NT2/D1 (cell line): ENCODE data around the gene CTAGE8.
"Not testable (repeated sequence)": the region's sequence is repeated elsewhere in the genome, so short reads cannot be mapped to it uniquely, and the experiment has no call there.

ENCODE experiments used
- DNase-seq: peaks from one replicate; pipeline ENCODE4 v3.0.0-alpha.2; 2011; ENCODE audit warnings: low read depth, low spot score
- H3K27me3 ChIP-seq: 2 replicates; pipeline ENCODE4 v1.6.0; 2011; ENCODE audit warnings: mild to moderate bottlenecking; ENCODE audit not compliant: insufficient read length, insufficient read depth
- H3K36me3 ChIP-seq: 2 replicates; pipeline ENCODE4 v1.6.1; 2011; ENCODE audit warnings: mild to moderate bottlenecking, low read length, mixed read lengths; ENCODE audit not compliant: insufficient read depth, insufficient read length
- H3K4me1 ChIP-seq: 2 replicates; pipeline ENCODE4 v1.5.1; 2011; ENCODE audit not compliant: insufficient read depth, insufficient read length
- H3K4me3 ChIP-seq: 2 replicates; pipeline ENCODE4 v1.5.1; 2011; ENCODE audit warnings: low read depth; ENCODE audit not compliant: insufficient read length
- H3K9ac ChIP-seq: 2 replicates; pipeline ENCODE4 v1.6.0; 2011; ENCODE audit warnings: low read depth; ENCODE audit not compliant: insufficient read length
- H3K9me3 ChIP-seq: 2 replicates; pipeline ENCODE4 v1.5.1; 2011; ENCODE audit warnings: mild to moderate bottlenecking, low read length; ENCODE audit not compliant: insufficient read depth
- SUZ12 ChIP-seq: IDR thresholded peaks from 2 replicates; pipeline ENCODE4 v1.6.1; 2011; ENCODE audit not compliant: insufficient read length, insufficient read depth; ENCODE audit errors: extremely low read depth
- YY1 ChIP-seq: IDR thresholded peaks from 2 replicates; pipeline ENCODE4 v1.6.1; 2011; ENCODE audit not compliant: insufficient read length, insufficient read depth
- ZNF274 ChIP-seq: IDR thresholded peaks from 2 replicates; pipeline ENCODE4 v1.6.1; 2011; ENCODE audit warnings: mild to moderate bottlenecking, low read depth, low read length

The CTAGE8 gene

GRCh38 chr7:144256112-144256511 lies 13.0 kb downstream of the CTAGE8 start:
- H3K27me3 ChIP-seq: no peaks in the 10 kb centered on the region
- no peak overlapping the region for H3K4me3 ChIP-seq
- no peaks in the 10 kb centered on the region for H3K36me3 ChIP-seq
- H3K4me1 ChIP-seq: no peaks in the 10 kb centered on the region
- H3K9me3 ChIP-seq: no peaks in the 10 kb centered on the region
- no peak overlapping the region for H3K9ac ChIP-seq
- no peak for TF ChIP-seq ZNF274
- TF ChIP-seq YY1: no peak
- no peak for TF ChIP-seq SUZ12
- no peak for DNase-seq

- TF ChIP-seq ZNF274 (no peak), YY1 (no peak), SUZ12 (no peak)
- no peak overlapping the region for H3K9ac ChIP-seq
- no peaks in the 10 kb centered on the region for H3K27me3 ChIP-seq
- no peaks in the 10 kb centered on the region for H3K9me3 ChIP-seq
- no peak for DNase-seq
- H3K4me3 ChIP-seq: no peak overlapping the region
- H3K36me3 ChIP-seq: no peaks in the 10 kb centered on the region
- no peaks in the 10 kb centered on the region for H3K4me1 ChIP-seq
These were observed 13.6 kb downstream of the CTAGE8 start for GRCh38 chr7:144255471-144255897.

DNA sequence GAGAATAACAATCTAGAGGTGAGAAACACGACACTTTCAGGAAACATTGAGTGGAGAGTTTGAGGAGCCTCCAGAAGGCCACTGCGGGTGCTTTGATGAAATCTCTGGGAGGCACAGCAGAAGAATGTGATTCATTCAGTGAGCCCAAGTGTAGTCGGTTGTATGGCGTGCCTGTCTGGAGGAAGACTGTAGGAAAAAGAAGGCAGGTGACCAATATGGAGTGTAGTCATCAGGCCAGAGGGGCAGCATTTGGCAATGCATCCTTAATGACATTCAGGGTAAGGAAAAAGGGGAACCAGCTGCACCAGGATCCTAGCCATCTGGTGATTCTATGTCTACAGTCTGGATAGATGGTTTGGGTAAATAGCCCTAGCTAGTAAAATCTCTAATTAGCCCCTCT lies 16.8 kb downstream of the CTAGE8 start:
- H3K9me3 ChIP-seq, DNase-seq, H3K27me3 ChIP-seq, H3K4me3 ChIP-seq, H3K9ac ChIP-seq, H3K4me1 ChIP-seq, H3K36me3 ChIP-seq: not testable (repeated sequence)

DNA sequence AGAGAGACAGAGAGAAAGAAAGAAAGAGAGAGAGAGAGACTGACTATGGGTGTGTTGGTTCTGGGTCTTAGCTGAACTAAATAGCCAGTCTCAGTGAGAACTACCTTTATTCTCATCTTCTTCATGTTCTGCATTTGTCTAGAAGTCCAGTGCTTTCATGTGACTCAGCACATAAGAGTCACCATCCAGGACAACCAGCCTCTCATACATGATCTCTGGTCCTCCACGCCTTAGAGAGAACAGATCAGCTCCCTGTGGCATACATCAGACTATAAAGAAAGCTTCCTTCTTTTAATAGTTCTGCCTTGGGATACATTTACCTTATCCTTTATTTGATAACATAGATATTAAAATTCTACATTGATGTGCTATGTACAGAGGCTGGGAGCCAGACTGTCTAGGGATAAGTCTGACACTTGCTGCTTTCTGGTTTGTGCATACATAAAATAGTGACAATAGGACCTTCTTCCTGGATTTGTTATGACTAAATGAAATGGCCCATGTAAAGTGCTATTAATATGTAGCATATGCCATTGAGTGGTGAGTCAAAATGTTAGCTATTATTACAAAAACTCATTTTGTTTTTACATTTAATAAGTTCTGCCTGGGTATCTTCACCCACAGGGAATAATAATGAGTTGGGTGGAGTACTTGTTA lies 21.3 kb downstream of the CTAGE8 start:
- not testable (repeated sequence) for H3K9ac ChIP-seq, H3K4me3 ChIP-seq, H3K4me1 ChIP-seq, H3K36me3 ChIP-seq, DNase-seq, H3K27me3 ChIP-seq, H3K9me3 ChIP-seq

DNA sequence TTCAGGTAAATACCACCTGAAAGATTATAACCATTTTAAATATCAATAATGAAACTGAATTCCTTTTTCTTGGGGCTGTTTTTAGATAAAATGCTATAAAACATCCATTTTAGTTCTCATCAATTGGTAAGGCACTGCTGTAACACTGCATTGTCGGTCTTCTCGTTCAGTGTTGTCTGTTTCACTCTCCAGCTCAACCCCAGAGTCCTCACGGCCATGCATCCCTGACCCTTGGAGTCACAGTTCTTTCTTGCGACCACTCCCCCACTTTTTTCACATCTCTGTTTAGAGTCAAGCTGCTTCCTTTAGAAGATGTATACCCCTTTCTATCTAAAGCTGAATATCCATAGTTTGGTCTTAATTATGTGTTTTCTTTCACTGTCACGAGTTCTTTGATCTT lies 22.1 kb downstream of the CTAGE8 start:
- not testable (repeated sequence) for H3K36me3 ChIP-seq, H3K9ac ChIP-seq, H3K27me3 ChIP-seq, H3K4me1 ChIP-seq, H3K9me3 ChIP-seq, H3K4me3 ChIP-seq, DNase-seq

DNA sequence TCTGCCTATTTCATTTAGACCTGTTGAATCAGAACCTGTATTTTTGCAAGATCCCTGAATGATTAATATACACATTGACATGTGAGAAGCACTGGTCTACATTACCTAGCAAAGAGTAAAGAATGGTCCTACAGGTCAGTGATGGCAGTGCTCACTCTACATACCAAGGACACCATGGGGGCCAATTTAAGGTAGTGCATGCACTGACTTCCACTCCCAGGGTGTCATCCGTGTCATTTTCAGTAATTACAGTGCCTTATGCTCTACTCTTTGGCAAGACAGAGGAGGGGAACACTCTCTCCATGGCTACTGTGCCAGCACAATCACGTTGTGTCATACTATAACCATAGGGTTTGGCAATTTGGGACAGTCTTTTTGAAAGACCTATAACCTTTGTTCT lies 23.7 kb downstream of the CTAGE8 start:
- H3K27me3 ChIP-seq, H3K4me1 ChIP-seq, H3K36me3 ChIP-seq, H3K9me3 ChIP-seq, H3K9ac ChIP-seq, DNase-seq, H3K4me3 ChIP-seq: not testable (repeated sequence)

GRCh38 chr7:144239365-144239764 lies 29.7 kb downstream of the CTAGE8 start, which contains the start of gene OR2A42:
Gene OR2A42 (minus strand): TSS chr7:144239605. CDS start chr7:144232843, 6,762 bp downstream.
- not testable (repeated sequence) for H3K9ac ChIP-seq, H3K4me1 ChIP-seq, H3K27me3 ChIP-seq, H3K4me3 ChIP-seq, H3K36me3 ChIP-seq, DNase-seq, H3K9me3 ChIP-seq

GRCh38 chr7:144238530-144239082 lies 30.5 kb downstream of the CTAGE8 start:
- DNase-seq, H3K36me3 ChIP-seq: not testable (repeated sequence)

DNA sequence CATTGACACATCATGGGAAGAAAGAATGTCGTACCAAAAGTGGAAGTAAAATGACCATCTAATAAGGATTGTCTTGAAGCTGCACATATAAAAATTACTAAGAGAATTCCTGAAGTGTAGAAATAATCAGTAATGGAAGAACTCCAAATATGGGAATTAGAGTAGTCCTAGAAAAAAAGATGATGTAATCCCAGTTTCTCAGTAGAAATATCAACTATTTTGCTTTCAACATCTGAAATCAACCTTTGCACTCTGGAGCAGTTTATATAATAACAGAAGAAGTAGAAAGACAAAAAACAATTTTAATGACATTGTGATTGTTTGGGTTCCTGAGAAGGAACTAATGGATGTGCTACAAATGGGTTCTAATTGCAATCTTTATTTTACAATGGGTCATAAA lies 36.0 kb downstream of the CTAGE8 start:
- not testable (repeated sequence) for H3K4me3 ChIP-seq, H3K9me3 ChIP-seq, H3K9ac ChIP-seq, H3K27me3 ChIP-seq, H3K4me1 ChIP-seq, DNase-seq, H3K36me3 ChIP-seq

More at GRCh38 chr7:144238530-144239082, 30.5 kb downstream of the CTAGE8 start:
- H3K9me3 ChIP-seq, H3K9ac ChIP-seq, H3K4me1 ChIP-seq, H3K27me3 ChIP-seq, H3K4me3 ChIP-seq: not testable (repeated sequence)

GRCh38 chr7:144231027-144231426 lies 38.1 kb downstream of the CTAGE8 start:
- not testable (repeated sequence) for H3K36me3 ChIP-seq, H3K9me3 ChIP-seq, H3K4me3 ChIP-seq, H3K4me1 ChIP-seq, DNase-seq, H3K9ac ChIP-seq, H3K27me3 ChIP-seq

- H3K9me3 ChIP-seq, H3K9ac ChIP-seq, H3K4me1 ChIP-seq, H3K4me3 ChIP-seq, H3K27me3 ChIP-seq, H3K36me3 ChIP-seq, DNase-seq: not testable (repeated sequence)
These were observed 40.3 kb downstream of the CTAGE8 start for GRCh38 chr7:144228810-144229209.
